CD4-positive, alpha-beta T cell treated with Interleukin-15 for 4 hours (primary cell): ENCODE measurements around the gene SELE.

Source experiments
- DNase-seq: peaks from one replicate; pipeline ENCODE4 v3.0.0-alpha.2; 2020; ENCODE audit warnings: low spot score

The SELE gene

GRCh38 chr1:169682071-169682470, 51.8 kb downstream of the SELE start:
- DNase-seq: no peak

GRCh38 chr1:169681140-169681539, 52.7 kb downstream of the SELE start:
- no peak for DNase-seq

GRCh38 chr1:169680377-169681019, 53.4 kb downstream of the SELE start:
- peak; percentile 70 for DNase-seq

- DNase-seq: no peak
Observed at GRCh38 chr1:169679692-169680091, 54.2 kb downstream of the SELE start.

- DNase-seq: no peak
Observed at GRCh38 chr1:169676001-169676400, 57.9 kb downstream of the SELE start.
